GM21360 (cell line): Measurements from ENCODE around the gene DMWD.

ENCODE experiments used
- ATAC-seq: cut with Tn5 transposase; IDR thresholded peaks from one replicate; pipeline ENCODE4 v1.9.1; 2021; ENCODE audit warnings: mild to moderate bottlenecking, moderate library complexity; ENCODE audit not compliant: unreplicated experiment

DMWD gene

GRCh38 chr19:45770192-45771101 is 22.2 kb downstream of the DMWD start:
- ATAC-seq = peak; percentile 50

- no peak for ATAC-seq
Measured at GRCh38 chr19:45769821-45770191, 22.8 kb downstream of the DMWD start.

- ATAC-seq = peak; percentile 60
Measured at GRCh38 chr19:45768984-45769782, 23.5 kb downstream of the DMWD start, which contains the start of gene SIX5. Gene SIX5 (minus strand): TSS chr19:45769252. CDS start chr19:45768844, 408 bp downstream.

- ATAC-seq = no peak
Measured at GRCh38 chr19:45768655-45768983, 24.0 kb downstream of the DMWD start.

GRCh38 chr19:45767881-45768654 is 24.6 kb downstream of the DMWD start:
- no peak for ATAC-seq

- no peak for ATAC-seq
Measured at GRCh38 chr19:45767410-45767880, 25.2 kb downstream of the DMWD start.

- no peak for ATAC-seq
Measured at GRCh38 chr19:45766869-45767346, 25.7 kb downstream of the DMWD start.

GRCh38 chr19:45766296-45766868 is 26.3 kb downstream of the DMWD start:
- ATAC-seq = no peak

GRCh38 chr19:45765702-45766295 is 26.8 kb downstream of the DMWD start:
- ATAC-seq = no peak

- no peak for ATAC-seq
Measured at GRCh38 chr19:45764945-45765701, 27.5 kb downstream of the DMWD start.

GRCh38 chr19:45764475-45764874 is 28.2 kb downstream of the DMWD start:
- no peak for ATAC-seq

- no peak for ATAC-seq
Measured at GRCh38 chr19:45763691-45764294, 28.9 kb downstream of the DMWD start.

GRCh38 chr19:45762870-45763631 is 29.6 kb downstream of the DMWD start:
- ATAC-seq = no peak

GRCh38 chr19:45761714-45762113 is 30.9 kb downstream of the DMWD start:
- no peak for ATAC-seq

GRCh38 chr19:45758921-45759320 is 33.7 kb downstream of the DMWD start:
- no peak for ATAC-seq

- ATAC-seq = no peak
Measured at GRCh38 chr19:45757695-45758094, 35.0 kb downstream of the DMWD start.

GRCh38 chr19:45754323-45754722 is 38.3 kb downstream of the DMWD start:
- ATAC-seq = no peak

- ATAC-seq = no peak
Measured at GRCh38 chr19:45753548-45753947, 39.1 kb downstream of the DMWD start.
